Measurements from ENCODE around the gene S100A7A.

Gene S100A7A

DNA sequence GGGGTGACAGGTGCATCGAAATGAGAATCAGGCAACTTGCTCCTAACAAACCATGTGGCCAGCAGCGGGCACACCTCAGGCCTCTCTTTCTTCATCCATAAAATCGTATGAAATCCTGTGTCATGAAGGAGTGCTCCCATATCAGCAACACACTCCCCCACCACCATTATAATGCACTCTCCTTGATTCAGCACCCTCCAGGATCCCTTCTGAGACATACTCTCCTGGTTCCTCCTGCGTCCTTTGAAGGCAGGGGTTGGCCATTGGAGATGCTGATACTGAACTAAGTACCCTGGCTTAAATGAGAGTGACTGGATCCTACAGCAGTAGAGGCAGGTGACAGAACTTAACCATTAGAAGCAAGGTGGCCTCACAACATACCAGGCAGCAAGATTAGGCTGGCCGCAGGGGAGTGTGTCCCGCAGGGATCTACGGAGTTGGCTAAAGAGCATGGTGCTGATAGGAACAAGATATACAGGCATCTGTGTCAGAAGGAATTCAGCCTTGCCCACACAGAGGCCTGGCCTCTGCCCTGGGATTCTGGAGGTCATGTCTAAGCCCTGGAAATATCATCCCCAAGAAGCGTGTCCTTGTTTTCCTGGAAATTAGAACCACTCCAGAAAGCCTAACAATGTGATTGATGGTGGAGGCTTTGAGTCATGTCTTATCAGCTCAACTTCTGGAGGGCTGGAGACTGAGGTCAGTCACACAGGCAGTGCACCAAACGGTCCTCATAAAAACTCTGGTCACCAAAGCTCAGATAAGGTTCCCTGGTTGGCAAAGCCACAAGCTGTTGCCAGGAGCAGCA, 16.8 kb downstream of the S100A7A start (continued):
- TF ChIP-seq ZNF548 (tag by site-specific recombination; IDR thresholded peaks at IDR 0.05) = no peak
- TF ChIP-seq FEZF1 (tag by site-specific recombination; IDR thresholded peaks at IDR 0.05) = no peak
- no peak for TF ChIP-seq OVOL3 (tag by site-specific recombination; IDR thresholded peaks at IDR 0.05)
- TF ChIP-seq ZNF629 (tag by site-specific recombination; IDR thresholded peaks at IDR 0.05) = no peak
- no peak for TF ChIP-seq ZNF76 (tag by site-specific recombination; IDR thresholded peaks at IDR 0.05; ENCODE audit: borderline replicate concordance, low read depth)

DNA sequence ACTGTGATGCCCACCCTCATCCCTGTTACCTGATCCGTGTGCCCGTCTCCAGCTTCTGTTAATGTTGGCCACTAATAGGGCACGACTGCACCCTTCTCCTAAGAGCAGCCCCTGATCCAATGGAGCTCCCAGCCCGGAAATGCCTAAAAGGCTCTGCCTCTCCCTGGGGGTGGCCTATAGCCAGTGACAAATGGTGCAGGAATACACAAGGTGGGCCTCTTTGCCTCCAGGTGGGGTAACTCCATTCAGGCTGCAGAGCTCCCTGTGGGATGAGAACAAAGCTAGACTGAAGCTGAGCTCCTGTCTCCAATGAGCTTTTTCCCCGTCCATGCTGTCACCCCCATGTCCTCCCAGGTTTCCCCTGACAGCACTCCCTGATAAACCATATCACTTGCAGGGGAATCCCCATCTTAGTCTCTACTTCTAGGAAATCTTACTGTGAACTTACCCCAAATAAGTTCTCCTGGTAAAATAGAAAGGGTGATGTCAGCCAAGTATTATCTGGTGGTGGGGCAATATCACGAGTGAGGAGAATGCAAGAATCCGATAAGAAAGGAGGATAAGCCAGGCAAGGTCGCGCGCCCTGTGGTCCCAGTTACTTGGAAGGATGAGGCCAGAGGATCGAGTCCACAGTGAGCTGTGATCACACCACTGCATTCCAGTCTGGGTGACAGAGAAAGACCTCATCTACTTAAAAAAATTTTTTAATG, 18.6 kb downstream of the S100A7A start:
- CTCF ChIA-PET = interaction anchor here (0.6 to 1.2 kb wide), 3 partner anchors 10 to 140 kb away, joined by 3 read pairs; no protein-coding TSS in a partner anchor

DNA sequence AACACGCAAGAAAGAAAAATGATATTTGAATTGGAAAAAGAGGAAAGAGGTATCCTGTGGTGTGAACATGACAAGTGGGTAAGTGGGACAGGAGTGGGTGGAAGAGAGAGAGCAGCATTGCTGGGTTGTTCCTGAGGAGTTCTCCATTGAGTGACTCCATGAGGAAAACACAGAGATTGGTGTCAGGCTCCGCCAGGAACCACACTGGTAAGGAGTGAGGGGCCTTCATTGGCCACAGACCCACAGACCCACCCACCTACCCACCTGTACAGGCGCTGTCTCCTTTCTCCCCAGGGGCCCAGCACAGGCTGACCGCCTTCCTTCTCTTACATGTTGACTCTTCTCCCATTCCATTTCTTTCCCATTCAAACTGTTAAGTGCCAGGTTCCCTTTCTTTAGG, 20.9 kb downstream of the S100A7A start:
- CTCF ChIA-PET = interaction anchor here (0.6 kb wide), 1 partner anchor 303 kb away, joined by 4 read pairs; no protein-coding TSS in a partner anchor
- no peaks in the 10 kb centered on the region for H3K36me3 ChIP-seq (ENCODE audit: control insufficient read depth in 2 of 2, insufficient read depth in 1 of 2, low read length in 2 of 2)
- no peak overlapping the region for H3K27ac ChIP-seq (ENCODE audit: extremely low read depth, low read depth, low read length)
- no peak for TF ChIP-seq ZNF132 (tag by site-specific recombination; IDR thresholded peaks at IDR 0.05; ENCODE audit: borderline replicate concordance)
- TF ChIP-seq, protein P1, sequence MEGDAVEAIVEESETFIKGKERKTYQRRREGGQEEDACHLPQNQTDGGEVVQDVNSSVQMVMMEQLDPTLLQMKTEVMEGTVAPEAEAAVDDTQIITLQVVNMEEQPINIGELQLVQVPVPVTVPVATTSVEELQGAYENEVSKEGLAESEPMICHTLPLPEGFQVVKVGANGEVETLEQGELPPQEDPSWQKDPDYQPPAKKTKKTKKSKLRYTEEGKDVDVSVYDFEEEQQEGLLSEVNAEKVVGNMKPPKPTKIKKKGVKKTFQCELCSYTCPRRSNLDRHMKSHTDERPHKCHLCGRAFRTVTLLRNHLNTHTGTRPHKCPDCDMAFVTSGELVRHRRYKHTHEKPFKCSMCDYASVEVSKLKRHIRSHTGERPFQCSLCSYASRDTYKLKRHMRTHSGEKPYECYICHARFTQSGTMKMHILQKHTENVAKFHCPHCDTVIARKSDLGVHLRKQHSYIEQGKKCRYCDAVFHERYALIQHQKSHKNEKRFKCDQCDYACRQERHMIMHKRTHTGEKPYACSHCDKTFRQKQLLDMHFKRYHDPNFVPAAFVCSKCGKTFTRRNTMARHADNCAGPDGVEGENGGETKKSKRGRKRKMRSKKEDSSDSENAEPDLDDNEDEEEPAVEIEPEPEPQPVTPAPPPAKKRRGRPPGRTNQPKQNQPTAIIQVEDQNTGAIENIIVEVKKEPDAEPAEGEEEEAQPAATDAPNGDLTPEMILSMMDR (tag by site-specific recombination; IDR thresholded peaks at IDR 0.05) = no peak
- TF ChIP-seq, protein P2, sequence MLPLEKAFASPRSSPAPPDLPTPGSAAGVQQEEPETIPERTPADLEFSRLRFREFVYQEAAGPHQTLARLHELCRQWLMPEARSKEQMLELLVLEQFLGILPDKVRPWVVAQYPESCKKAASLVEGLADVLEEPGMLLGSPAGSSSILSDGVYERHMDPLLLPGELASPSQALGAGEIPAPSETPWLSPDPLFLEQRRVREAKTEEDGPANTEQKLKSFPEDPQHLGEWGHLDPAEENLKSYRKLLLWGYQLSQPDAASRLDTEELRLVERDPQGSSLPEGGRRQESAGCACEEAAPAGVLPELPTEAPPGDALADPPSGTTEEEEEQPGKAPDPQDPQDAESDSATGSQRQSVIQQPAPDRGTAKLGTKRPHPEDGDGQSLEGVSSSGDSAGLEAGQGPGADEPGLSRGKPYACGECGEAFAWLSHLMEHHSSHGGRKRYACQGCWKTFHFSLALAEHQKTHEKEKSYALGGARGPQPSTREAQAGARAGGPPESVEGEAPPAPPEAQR (tag by site-specific recombination; IDR thresholded peaks at IDR 0.05) = no peak
- TF ChIP-seq ZNF626 (tag by site-specific recombination; IDR thresholded peaks at IDR 0.05) = no peak
- TF ChIP-seq ZNF623 (tag by site-specific recombination; IDR thresholded peaks at IDR 0.05) = no peak
- no peak for TF ChIP-seq MYNN (tag by site-specific recombination; IDR thresholded peaks at IDR 0.05; ENCODE audit: borderline replicate concordance)
- no peaks in the 10 kb centered on the region for H3K9me3 ChIP-seq (ENCODE audit: control insufficient read depth, insufficient read depth, low read depth, low read length)
- POLR2A ChIA-PET = no interaction called here
- no peaks in the 10 kb centered on the region for H3K4me1 ChIP-seq (ENCODE audit: control insufficient read depth, insufficient read depth, low read length)
- no peak overlapping the region for H3K4me3 ChIP-seq (ENCODE audit: low read depth, low read length)

More for the DNA sequence above, 18.6 kb downstream of the S100A7A start:
- Histone ChIP-seq H3K9me3 (ENCODE audit: control insufficient read depth, insufficient read depth, low read depth, low read length) (no peaks in the 10 kb centered on the region), H3K27ac (ENCODE audit: extremely low read depth, low read depth, low read length) (no peak overlapping the region), H3K4me1 (ENCODE audit: control insufficient read depth, insufficient read depth, low read length) (no peaks in the 10 kb centered on the region), H3K4me3 (ENCODE audit: low read depth, low read length) (no peak overlapping the region), H3K36me3 (ENCODE audit: control insufficient read depth in 2 of 2, insufficient read depth in 1 of 2, low read length in 2 of 2) (no peaks in the 10 kb centered on the region)
- POLR2A ChIA-PET = no interaction called here
- no peak for TF ChIP-seq WT1 (tag by site-specific recombination; IDR thresholded peaks at IDR 0.05)
- TF ChIP-seq GLIS1 (tag by site-specific recombination; IDR thresholded peaks at IDR 0.05) = peak; percentile 54
- TF ChIP-seq, protein P3, sequence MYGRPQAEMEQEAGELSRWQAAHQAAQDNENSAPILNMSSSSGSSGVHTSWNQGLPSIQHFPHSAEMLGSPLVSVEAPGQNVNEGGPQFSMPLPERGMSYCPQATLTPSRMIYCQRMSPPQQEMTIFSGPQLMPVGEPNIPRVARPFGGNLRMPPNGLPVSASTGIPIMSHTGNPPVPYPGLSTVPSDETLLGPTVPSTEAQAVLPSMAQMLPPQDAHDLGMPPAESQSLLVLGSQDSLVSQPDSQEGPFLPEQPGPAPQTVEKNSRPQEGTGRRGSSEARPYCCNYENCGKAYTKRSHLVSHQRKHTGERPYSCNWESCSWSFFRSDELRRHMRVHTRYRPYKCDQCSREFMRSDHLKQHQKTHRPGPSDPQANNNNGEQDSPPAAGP (tag by site-specific recombination; IDR thresholded peaks at IDR 0.05) = no peak
- TF ChIP-seq, protein P4, sequence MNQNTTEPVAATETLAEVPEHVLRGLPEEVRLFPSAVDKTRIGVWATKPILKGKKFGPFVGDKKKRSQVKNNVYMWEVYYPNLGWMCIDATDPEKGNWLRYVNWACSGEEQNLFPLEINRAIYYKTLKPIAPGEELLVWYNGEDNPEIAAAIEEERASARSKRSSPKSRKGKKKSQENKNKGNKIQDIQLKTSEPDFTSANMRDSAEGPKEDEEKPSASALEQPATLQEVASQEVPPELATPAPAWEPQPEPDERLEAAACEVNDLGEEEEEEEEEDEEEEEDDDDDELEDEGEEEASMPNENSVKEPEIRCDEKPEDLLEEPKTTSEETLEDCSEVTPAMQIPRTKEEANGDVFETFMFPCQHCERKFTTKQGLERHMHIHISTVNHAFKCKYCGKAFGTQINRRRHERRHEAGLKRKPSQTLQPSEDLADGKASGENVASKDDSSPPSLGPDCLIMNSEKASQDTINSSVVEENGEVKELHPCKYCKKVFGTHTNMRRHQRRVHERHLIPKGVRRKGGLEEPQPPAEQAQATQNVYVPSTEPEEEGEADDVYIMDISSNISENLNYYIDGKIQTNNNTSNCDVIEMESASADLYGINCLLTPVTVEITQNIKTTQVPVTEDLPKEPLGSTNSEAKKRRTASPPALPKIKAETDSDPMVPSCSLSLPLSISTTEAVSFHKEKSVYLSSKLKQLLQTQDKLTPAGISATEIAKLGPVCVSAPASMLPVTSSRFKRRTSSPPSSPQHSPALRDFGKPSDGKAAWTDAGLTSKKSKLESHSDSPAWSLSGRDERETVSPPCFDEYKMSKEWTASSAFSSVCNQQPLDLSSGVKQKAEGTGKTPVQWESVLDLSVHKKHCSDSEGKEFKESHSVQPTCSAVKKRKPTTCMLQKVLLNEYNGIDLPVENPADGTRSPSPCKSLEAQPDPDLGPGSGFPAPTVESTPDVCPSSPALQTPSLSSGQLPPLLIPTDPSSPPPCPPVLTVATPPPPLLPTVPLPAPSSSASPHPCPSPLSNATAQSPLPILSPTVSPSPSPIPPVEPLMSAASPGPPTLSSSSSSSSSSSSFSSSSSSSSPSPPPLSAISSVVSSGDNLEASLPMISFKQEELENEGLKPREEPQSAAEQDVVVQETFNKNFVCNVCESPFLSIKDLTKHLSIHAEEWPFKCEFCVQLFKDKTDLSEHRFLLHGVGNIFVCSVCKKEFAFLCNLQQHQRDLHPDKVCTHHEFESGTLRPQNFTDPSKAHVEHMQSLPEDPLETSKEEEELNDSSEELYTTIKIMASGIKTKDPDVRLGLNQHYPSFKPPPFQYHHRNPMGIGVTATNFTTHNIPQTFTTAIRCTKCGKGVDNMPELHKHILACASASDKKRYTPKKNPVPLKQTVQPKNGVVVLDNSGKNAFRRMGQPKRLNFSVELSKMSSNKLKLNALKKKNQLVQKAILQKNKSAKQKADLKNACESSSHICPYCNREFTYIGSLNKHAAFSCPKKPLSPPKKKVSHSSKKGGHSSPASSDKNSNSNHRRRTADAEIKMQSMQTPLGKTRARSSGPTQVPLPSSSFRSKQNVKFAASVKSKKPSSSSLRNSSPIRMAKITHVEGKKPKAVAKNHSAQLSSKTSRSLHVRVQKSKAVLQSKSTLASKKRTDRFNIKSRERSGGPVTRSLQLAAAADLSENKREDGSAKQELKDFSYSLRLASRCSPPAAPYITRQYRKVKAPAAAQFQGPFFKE (tag by site-specific recombination; IDR thresholded peaks at IDR 0.05; ENCODE audit: borderline replicate concordance) = no peak

Data from HEK293 (cell line).